NCI-H748 treated with DMSO at 0.1 percent for 48 hours (cell line): ENCODE results near the gene DBNDD2.

Experiments
- DNase-seq: peaks from one replicate; lab custom pipeline; 2025; lab: John Stamatoyannopoulos, UW

DBNDD2 gene

DNA sequence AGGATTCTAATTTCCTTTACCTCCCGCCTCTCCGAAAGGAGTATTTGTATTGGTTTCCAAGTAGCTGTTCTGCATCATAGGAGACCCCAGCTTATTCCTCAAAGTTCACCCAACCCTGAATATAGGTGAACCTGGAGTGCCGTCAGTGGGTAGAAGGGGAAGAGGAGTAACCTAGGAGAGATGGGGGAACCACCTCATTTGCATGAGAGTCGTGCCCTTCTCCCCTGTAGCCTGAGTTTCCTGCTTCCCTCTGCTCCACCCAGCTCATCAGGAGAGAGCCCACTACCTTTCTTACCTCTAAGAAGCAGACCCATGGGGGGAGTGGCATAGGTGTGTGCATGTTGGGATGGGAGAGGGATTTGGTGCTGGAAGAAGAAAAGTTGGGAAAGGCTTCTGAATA lies 44.1 kb downstream of the DBNDD2 start:
- DNase-seq = no peak

DNA sequence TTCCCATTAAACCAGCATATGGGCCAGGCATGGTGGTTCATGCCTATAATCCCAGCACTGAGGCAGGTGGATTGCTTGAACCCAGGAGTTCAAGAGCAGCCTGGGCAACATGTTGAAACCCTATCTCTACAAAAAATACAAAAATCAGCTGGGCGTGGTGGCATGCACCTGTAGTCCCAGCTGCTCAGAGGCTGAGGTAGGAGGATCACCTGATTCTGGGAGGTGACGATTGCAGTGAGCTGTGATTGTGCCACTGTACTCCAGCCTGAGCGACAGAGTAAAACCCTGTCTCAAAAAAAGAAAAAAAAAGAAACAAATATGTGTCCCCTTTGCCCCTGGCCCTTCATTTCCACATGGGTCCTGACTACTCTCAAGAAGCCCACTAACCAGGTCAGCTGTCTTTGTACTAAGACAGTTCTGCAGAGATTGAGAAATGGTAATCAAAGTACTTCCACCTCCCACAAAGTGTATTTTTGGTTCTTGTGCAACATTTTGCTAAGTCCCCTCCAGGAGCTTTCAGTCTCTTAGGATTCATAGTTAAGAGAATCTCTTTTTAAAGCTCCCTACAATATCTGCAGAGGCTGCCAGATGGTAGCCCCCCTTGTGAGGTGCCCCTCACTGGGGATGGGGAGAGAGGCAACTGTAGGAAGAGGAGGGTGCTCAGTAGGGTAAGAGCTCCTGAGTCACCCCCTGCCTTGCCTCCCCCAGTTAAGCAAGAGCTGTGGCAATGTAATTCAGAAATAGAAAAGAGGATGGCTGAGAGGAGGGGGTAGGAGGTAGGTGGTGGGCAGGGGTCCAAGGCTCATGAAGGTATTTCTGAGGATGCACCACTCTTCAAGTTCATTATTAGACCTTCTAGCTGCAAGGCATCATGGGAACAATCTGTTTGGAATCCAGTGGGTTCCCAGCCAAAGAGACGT lies 44.9 kb downstream of the DBNDD2 start:
- no peak for DNase-seq

DNA sequence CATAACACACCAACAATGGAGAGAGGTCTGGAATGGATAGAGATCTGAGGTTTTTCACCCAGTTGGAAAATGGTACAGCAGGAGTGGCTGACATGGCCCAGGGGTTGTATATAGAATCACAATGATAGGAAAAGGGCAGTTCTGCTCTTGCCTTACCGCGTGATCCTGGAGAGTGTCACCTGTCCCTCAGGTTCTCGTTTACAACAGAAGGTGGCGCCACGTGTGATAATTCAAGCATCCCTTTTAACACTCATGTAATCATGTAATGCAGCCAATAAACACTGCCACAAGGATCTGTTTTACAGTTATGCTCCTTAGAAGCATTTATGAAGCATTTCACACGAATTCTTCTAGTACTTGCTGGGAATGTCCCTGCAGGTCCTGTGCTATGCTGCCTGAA lies 48.5 kb downstream of the DBNDD2 start:
- DNase-seq = peak; percentile 18

DNA sequence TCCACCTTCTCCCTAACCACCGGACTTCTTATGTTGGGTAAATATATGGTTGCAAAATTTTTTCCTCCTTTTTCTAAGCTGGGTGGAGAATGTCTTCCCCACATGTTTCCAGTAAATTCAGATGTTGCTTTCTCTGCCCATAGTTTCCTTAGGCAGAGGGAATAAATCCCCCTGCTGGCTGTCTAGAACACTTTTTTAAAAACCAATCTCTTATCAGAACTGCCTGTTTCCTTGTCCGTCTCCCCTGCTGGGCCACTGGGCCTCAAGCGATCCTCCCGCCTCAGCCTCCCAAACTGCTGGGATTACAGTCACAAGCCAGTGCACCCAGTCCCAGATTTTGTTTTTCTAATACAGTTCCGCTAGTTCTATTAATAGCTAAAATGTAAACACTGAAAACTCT lies 51.5 kb downstream of the DBNDD2 start:
- DNase-seq = no peak
